Measurements from ENCODE around the gene CHST13.

The CHST13 gene

DNA sequence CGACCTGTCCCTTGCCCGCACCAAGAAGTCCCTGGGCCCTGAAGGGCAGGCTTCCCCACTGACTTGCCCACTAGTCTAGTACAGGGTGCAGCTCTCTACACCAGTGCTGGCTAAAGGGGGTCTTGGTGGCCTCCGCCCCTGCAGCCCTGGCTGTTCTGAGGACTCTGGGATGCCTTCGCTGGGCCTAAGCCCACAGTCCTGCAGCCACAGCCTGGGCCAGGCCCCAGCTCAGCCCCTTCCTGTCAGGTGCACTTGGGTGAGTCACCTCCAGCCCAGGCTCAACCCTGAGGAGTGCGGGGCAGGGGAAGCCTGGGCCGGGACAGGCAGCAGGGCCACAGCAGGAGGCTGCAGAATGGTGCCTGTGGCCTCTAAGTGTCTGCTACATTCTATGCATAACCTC is 33.8 kb downstream of the CHST13 start:
- H4K12ac ChIP-seq (ENCODE audit: low read depth, low read length) = no peak overlapping the region
- no peak overlapping the region for H4K8ac ChIP-seq (ENCODE audit: low read depth, low read length)
- H3K18ac ChIP-seq (ENCODE audit: low read length) = no peak overlapping the region
- H3K9me3 ChIP-seq (ENCODE audit: insufficient read depth, low read depth, low read length) = no peaks in the 10 kb centered on the region
- DNase-seq = no peak
- H3K4ac ChIP-seq (ENCODE audit: low read depth, low read length) = no peak overlapping the region
- no peak overlapping the region for H2BK120ac ChIP-seq (ENCODE audit: insufficient read depth, low read length, poor library complexity)
- no peak overlapping the region for H2AFZ ChIP-seq (ENCODE audit: insufficient read depth, low read length, poor library complexity)
- no peak overlapping the region for H3K4me3 ChIP-seq (ENCODE audit: low read depth, low read length)
- WGBS (ENCODE audit: extremely low coverage, insufficient coverage, insufficient read length) = no CpG with 5 or more reads among the region's 6 CpGs
- no peak overlapping the region for H3K4me2 ChIP-seq (ENCODE audit: low read length)
- H3K36me3 ChIP-seq (ENCODE audit: control insufficient read depth in 1 of 2, insufficient read depth in 2 of 2, low read length in 2 of 2) = no peaks in the 10 kb centered on the region
- no peak overlapping the region for H3K14ac ChIP-seq (ENCODE audit: low read length)
- H3K79me1 ChIP-seq (ENCODE audit: low read length) = no peaks in the 10 kb centered on the region
- H3K27ac ChIP-seq (ENCODE audit: low read depth, low read length) = no peak overlapping the region
- H4K91ac ChIP-seq (ENCODE audit: low read depth, low read length) = no peak overlapping the region
- H3K4me1 ChIP-seq (ENCODE audit: control insufficient read depth in 1 of 2, insufficient read depth in 2 of 2, low read length in 2 of 2) = no peaks in the 10 kb centered on the region
- no peak overlapping the region for H3K23ac ChIP-seq (ENCODE audit: low read length)
- no peaks in the 10 kb centered on the region for H3K27me3 ChIP-seq (ENCODE audit: insufficient read depth, low read length)
- H3K79me2 ChIP-seq (ENCODE audit: control insufficient read depth, insufficient read depth, low read length, poor library complexity) = no peaks in the 10 kb centered on the region
- no peak overlapping the region for H2BK5ac ChIP-seq (ENCODE audit: low read depth, low read length, poor library complexity)
- H3K9ac ChIP-seq (ENCODE audit: low read length) = no peak overlapping the region
- no peak overlapping the region for H2BK12ac ChIP-seq (ENCODE audit: low read length)
- H2AK5ac ChIP-seq (ENCODE audit: low read length) = no peak overlapping the region

DNA sequence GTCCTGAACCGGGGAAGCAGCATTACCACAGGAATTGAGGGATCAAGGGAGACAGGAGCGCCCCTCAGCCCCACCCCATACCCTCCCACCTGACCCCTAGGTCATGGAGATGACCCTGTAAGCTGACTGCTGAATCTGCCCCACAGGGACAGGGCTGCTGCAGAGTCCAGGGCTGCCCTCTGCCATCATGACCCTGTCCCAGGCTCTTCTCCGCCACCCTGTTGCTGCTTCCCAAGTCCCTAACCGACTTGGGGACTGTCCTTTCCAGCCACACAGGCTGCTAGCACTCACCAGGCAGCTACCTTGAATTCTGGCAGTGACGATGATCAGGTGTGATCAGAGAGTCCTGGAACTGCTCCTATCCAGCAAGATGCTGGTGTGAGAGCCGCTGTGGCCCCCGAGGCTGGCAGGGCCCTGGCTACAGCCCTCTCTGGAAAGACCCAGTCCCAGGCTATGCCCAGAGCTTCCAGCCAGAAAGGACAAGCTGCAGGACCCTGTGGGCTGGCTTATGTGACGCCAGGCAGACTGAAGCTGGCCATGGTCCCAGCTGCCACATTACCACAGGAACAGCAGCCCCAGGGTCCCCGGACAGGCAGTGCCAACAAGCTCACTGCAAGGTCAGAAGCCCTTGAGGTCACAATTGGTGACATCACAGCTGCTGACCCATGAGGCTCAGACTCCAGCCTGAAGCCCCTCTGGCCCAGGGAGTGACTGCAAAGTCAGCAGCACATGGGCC is 34.5 kb downstream of the CHST13 start, which contains the start of gene C3orf22:
Gene C3orf22 (minus strand): TSS at position 597 of the 736 bp plus-strand sequence. CDS start 5,542 bp downstream, outside the sequence.
- H3K9ac ChIP-seq (ENCODE audit: low read length) = no peak within 1 kb of the TSS
- no peak within 1 kb of the TSS for H2BK5ac ChIP-seq (ENCODE audit: low read depth, low read length, poor library complexity)
- no peak within 1 kb of the TSS for H4K12ac ChIP-seq (ENCODE audit: low read depth, low read length)
- no peaks in the 10 kb centered on the region for H3K27me3 ChIP-seq (ENCODE audit: insufficient read depth, low read length)
- no peak within 1 kb of the TSS for H2BK12ac ChIP-seq (ENCODE audit: low read length)
- H2AK5ac ChIP-seq (ENCODE audit: low read length) = no peak within 1 kb of the TSS
- no peak within 1 kb of the TSS for H3K4ac ChIP-seq (ENCODE audit: low read depth, low read length)
- H3K23ac ChIP-seq (ENCODE audit: low read length) = no peak within 1 kb of the TSS
- H2AFZ ChIP-seq (ENCODE audit: insufficient read depth, low read length, poor library complexity) = no peak within 1 kb of the TSS
- no CpG with 5 or more reads among the region's 9 CpGs for WGBS (ENCODE audit: extremely low coverage, insufficient coverage, insufficient read length)
- DNase-seq = no peak
- no peaks in the 10 kb centered on the region for H3K4me1 ChIP-seq (ENCODE audit: control insufficient read depth in 1 of 2, insufficient read depth in 2 of 2, low read length in 2 of 2)
- H3K14ac ChIP-seq (ENCODE audit: low read length) = no peak within 1 kb of the TSS
- H3K79me2 ChIP-seq (ENCODE audit: control insufficient read depth, insufficient read depth, low read length, poor library complexity) = no peaks in the 10 kb centered on the region
- no peak within 1 kb of the TSS for H3K18ac ChIP-seq (ENCODE audit: low read length)
- no peak within 1 kb of the TSS for H3K4me3 ChIP-seq (ENCODE audit: low read depth, low read length)
- no peak within 1 kb of the TSS for H2BK120ac ChIP-seq (ENCODE audit: insufficient read depth, low read length, poor library complexity)
- no peak within 1 kb of the TSS for H3K27ac ChIP-seq (ENCODE audit: low read depth, low read length)
- no peak within 1 kb of the TSS for H4K8ac ChIP-seq (ENCODE audit: low read depth, low read length)
- no peaks in the 10 kb centered on the region for H3K79me1 ChIP-seq (ENCODE audit: low read length)
- no peaks in the 10 kb centered on the region for H3K36me3 ChIP-seq (ENCODE audit: control insufficient read depth in 1 of 2, insufficient read depth in 2 of 2, low read length in 2 of 2)
- no peak within 1 kb of the TSS for H4K91ac ChIP-seq (ENCODE audit: low read depth, low read length)
- H3K4me2 ChIP-seq (ENCODE audit: low read length) = no peak within 1 kb of the TSS
- H3K9me3 ChIP-seq (ENCODE audit: insufficient read depth, low read depth, low read length) = no peaks in the 10 kb centered on the region

DNA sequence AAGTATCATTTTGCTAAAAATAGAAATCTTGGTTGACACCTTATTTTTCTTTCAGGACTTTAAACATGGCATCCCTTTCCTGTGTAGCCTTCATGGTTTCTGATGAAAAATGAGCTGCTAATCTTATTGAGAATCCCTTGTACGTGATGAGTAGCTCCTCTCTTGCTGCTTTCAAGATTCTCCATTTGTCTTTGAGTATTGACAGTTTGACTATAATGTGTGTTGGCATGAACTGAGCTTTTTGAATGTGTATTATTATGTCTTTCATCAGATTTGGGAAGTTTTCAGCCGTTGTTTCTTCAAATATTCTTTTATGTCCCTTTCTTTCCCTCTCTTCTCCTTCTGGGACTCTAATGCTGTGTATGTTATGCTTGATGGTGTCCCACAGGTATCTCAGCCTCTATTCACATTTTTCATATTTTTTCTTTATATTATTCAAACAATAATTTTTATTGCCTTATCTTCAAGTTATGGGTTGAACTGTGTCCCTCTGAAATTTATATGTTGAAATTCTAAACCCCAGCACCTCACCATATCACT is 38.9 kb downstream of the CHST13 start:
- Histone ChIP-seq H3K18ac (ENCODE audit: low read length) (no peak overlapping the region), H4K8ac (ENCODE audit: low read depth, low read length) (no peak overlapping the region), H3K36me3 (ENCODE audit: control insufficient read depth in 1 of 2, insufficient read depth in 2 of 2, low read length in 2 of 2) (no peaks in the 10 kb centered on the region), H3K4me1 (ENCODE audit: control insufficient read depth in 1 of 2, insufficient read depth in 2 of 2, low read length in 2 of 2) (no peaks in the 10 kb centered on the region), H3K27me3 (ENCODE audit: insufficient read depth, low read length) (no peaks in the 10 kb centered on the region), H2AK5ac (ENCODE audit: low read length) (no peak overlapping the region), H3K9me3 (ENCODE audit: insufficient read depth, low read depth, low read length) (no peaks in the 10 kb centered on the region), H2AFZ (ENCODE audit: insufficient read depth, low read length, poor library complexity) (no peak overlapping the region), H4K12ac (ENCODE audit: low read depth, low read length) (no peak overlapping the region), H3K79me2 (ENCODE audit: control insufficient read depth, insufficient read depth, low read length, poor library complexity) (no peaks in the 10 kb centered on the region), H3K4me2 (ENCODE audit: low read length) (no peak overlapping the region), H2BK5ac (ENCODE audit: low read depth, low read length, poor library complexity) (no peak overlapping the region), H3K14ac (ENCODE audit: low read length) (no peak overlapping the region), H3K23ac (ENCODE audit: low read length) (no peak overlapping the region), H3K4me3 (ENCODE audit: low read depth, low read length) (no peak overlapping the region), H3K9ac (ENCODE audit: low read length) (no peak overlapping the region), H3K79me1 (ENCODE audit: low read length) (no peaks in the 10 kb centered on the region), H3K4ac (ENCODE audit: low read depth, low read length) (no peak overlapping the region), H2BK120ac (ENCODE audit: insufficient read depth, low read length, poor library complexity) (no peak overlapping the region), H2BK12ac (ENCODE audit: low read length) (no peak overlapping the region), H4K91ac (ENCODE audit: low read depth, low read length) (no peak overlapping the region), H3K27ac (ENCODE audit: low read depth, low read length) (no peak overlapping the region)
- no peak for DNase-seq
- WGBS (ENCODE audit: extremely low coverage, insufficient coverage, insufficient read length) = no CpG with 5 or more reads among the region's 2 CpGs

DNA sequence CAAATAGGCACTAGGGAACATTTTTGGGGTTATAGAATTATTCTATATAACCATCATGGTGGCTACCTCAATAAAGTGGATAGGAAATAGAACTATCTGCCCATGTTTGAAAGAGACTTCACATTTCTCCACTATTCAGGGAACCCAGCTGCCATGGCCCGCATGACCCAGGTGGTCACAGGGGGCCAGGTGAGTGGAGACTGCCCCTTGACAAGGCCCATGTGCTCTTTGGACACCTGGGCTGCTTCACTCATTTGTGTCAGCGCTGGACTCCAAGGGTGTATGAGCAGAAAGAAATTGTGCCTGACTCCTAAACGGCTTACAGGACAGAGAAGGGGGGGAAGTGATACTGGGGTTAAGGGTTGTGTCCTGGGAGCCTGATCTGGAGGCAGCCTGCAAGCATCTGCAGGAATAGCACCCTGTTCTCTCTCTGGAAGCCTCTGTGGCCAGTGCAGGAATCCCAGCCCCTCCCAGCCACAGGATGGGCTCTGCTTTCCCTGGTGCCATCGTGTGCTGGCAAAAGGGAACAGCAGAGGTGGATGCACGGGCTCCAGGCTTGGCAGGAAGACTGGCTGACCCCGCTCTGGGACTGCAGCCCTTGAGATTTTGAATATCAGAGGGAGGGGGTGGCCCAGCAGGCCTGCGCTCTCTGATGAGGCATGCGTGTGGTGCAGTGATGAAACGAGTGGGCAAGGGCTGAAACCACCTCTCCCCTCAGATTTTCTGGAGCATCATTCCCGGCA is 43.9 kb downstream of the CHST13 start:
- Histone ChIP-seq H2BK5ac (ENCODE audit: low read depth, low read length, poor library complexity) (no peak overlapping the region), H3K79me2 (ENCODE audit: control insufficient read depth, insufficient read depth, low read length, poor library complexity) (no peaks in the 10 kb centered on the region), H3K18ac (ENCODE audit: low read length) (no peak overlapping the region), H3K9ac (ENCODE audit: low read length) (no peak overlapping the region), H3K9me3 (ENCODE audit: insufficient read depth, low read depth, low read length) (no peaks in the 10 kb centered on the region), H3K4me1 (ENCODE audit: control insufficient read depth in 1 of 2, insufficient read depth in 2 of 2, low read length in 2 of 2) (no peaks in the 10 kb centered on the region), H3K14ac (ENCODE audit: low read length) (no peak overlapping the region), H3K4me3 (ENCODE audit: low read depth, low read length) (no peak overlapping the region), H3K23ac (ENCODE audit: low read length) (no peak overlapping the region), H3K27ac (ENCODE audit: low read depth, low read length) (no peak overlapping the region), H3K36me3 (ENCODE audit: control insufficient read depth in 1 of 2, insufficient read depth in 2 of 2, low read length in 2 of 2) (no peaks in the 10 kb centered on the region), H4K8ac (ENCODE audit: low read depth, low read length) (no peak overlapping the region), H4K91ac (ENCODE audit: low read depth, low read length) (no peak overlapping the region), H3K79me1 (ENCODE audit: low read length) (no peaks in the 10 kb centered on the region), H3K4me2 (ENCODE audit: low read length) (no peak overlapping the region), H3K27me3 (ENCODE audit: insufficient read depth, low read length) (no peaks in the 10 kb centered on the region), H2AK5ac (ENCODE audit: low read length) (no peak overlapping the region), H2BK12ac (ENCODE audit: low read length) (no peak overlapping the region), H3K4ac (ENCODE audit: low read depth, low read length) (no peak overlapping the region), H2BK120ac (ENCODE audit: insufficient read depth, low read length, poor library complexity) (no peak overlapping the region), H4K12ac (ENCODE audit: low read depth, low read length) (no peak overlapping the region), H2AFZ (ENCODE audit: insufficient read depth, low read length, poor library complexity) (no peak overlapping the region)
- no CpG with 5 or more reads among the region's 10 CpGs for WGBS (ENCODE audit: extremely low coverage, insufficient coverage, insufficient read length)
- no peak for DNase-seq

Measured in trophoblast cell (in vitro differentiated cells and primary cell).